ENCODE measurements around the gene CDK3. TPM values are rescaled to one million over a fixed set of nuclear protein-coding genes. Genes with fewer than 3 reads are reported as not detected.

CDK3 gene
- total and polyA plus RNA-seq, 2 donors (not counting 3 experiments of a cell fraction or from before 2014, with no cell fraction given): 8.5 to 8.7 TPM

- Histone ChIP-seq H3K27me3 (ENCODE audit: control insufficient read depth in 2 of 2, insufficient read depth in 2 of 2, low read length in 2 of 2) (no peaks in the 10 kb centered on the region), H3K36me3 (ENCODE audit: control insufficient read depth in 2 of 2, extremely low read depth in 1 of 2, insufficient read depth in 2 of 2, low read length in 2 of 2) (no peaks in the 10 kb centered on the region), H3K27ac (ENCODE audit: insufficient read depth, low read depth, low read length) (no peak within 1 kb of the TSS), H3K4me3 (replicated peaks in 1 of 3; ENCODE audit: insufficient read depth in 1 of 3, low read depth in 1 of 3, low read length in 3 of 3) (no peak within 1 kb of the TSS), H3K4me2 (ENCODE audit: insufficient read depth, low read length) (no peak within 1 kb of the TSS), H3K9me3 (replicated peaks; ENCODE audit: control insufficient read depth, insufficient read depth, low read length) (no peaks in the 10 kb centered on the region), H2AFZ (ENCODE audit: low read depth, low read length) (no peak within 1 kb of the TSS), H3K4me1 (ENCODE audit: control insufficient read depth, extremely low read depth, insufficient read depth, low read length) (peaks cover 9% of the 10 kb centered on the region), H3K9ac (replicated peaks; ENCODE audit: extremely low read depth, insufficient read depth, low read length) (no peak within 1 kb of the TSS), H3K79me2 (ENCODE audit: control insufficient read depth, insufficient read depth, low read length) (no peaks in the 10 kb centered on the region), H3K9me1 (replicated peaks; ENCODE audit: control insufficient read depth, extremely low read depth, insufficient read depth, low read length) (no peaks in the 10 kb centered on the region), H4K20me1 (replicated peaks; ENCODE audit: control insufficient read depth, extremely low read depth, insufficient read depth, low read length) (no peaks in the 10 kb centered on the region)
- FAIRE-seq (no peak), DNase-seq (ENCODE audit: low read depth, low spot score) (no peak)
- ChIA-PET POLR2A (no interaction called here), CTCF (interaction anchor here (3.6 kb wide), 1 partner anchor 13 kb away, joined by 31 read pairs; no protein-coding TSS in a partner anchor)
- dilution Hi-C loops (cut with MboI; ENCODE audit: extremely low pct_ligation_motif_present, low sequenced_read_pairs) (no loop called here), intact Hi-C loops (cut with micrococcal nuclease) (loop anchor here (5.0 kb wide), 1 partner anchor 45 kb away; the partner anchor contains the start of genes GALR2 and SRP68)
- BruUV-seq (replicated peaks): no TSS peak
- TF ChIP-seq, protein P1, sequence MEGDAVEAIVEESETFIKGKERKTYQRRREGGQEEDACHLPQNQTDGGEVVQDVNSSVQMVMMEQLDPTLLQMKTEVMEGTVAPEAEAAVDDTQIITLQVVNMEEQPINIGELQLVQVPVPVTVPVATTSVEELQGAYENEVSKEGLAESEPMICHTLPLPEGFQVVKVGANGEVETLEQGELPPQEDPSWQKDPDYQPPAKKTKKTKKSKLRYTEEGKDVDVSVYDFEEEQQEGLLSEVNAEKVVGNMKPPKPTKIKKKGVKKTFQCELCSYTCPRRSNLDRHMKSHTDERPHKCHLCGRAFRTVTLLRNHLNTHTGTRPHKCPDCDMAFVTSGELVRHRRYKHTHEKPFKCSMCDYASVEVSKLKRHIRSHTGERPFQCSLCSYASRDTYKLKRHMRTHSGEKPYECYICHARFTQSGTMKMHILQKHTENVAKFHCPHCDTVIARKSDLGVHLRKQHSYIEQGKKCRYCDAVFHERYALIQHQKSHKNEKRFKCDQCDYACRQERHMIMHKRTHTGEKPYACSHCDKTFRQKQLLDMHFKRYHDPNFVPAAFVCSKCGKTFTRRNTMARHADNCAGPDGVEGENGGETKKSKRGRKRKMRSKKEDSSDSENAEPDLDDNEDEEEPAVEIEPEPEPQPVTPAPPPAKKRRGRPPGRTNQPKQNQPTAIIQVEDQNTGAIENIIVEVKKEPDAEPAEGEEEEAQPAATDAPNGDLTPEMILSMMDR (IDR thresholded peaks at IDR 0.05; ENCODE audit: extremely low read depth in 1 of 2, insufficient read depth in 1 of 2, low read depth in 1 of 2, low read length in 2 of 2): no peak
- TF ChIP-seq MAX (IDR thresholded peaks at IDR 0.05; ENCODE audit: insufficient read depth, insufficient read length) (no peak), EZH2 (IDR thresholded peaks at IDR 0.05; ENCODE audit: borderline replicate concordance, low read depth, low read length, severe bottlenecking) (no peak), JUN (IDR thresholded peaks at IDR 0.05; ENCODE audit: borderline replicate concordance, insufficient read depth, insufficient read length, low read depth) (no peak), GATA2 (IDR thresholded peaks at IDR 0.05; ENCODE audit: insufficient read depth, insufficient read length, low read depth, low read length) (no peak), FOS (IDR thresholded peaks at IDR 0.05; ENCODE audit: borderline replicate concordance, insufficient read depth, low read length) (no peak), MYC (IDR thresholded peaks at IDR 0.05; ENCODE audit: low read depth, low read length) (no peak), POLR2AphosphoS5 (IDR thresholded peaks at IDR 0.05; ENCODE audit: insufficient read depth, low read depth, low read length) (no peak), POLR2A (IDR thresholded peaks at IDR 0.05; ENCODE audit: low read depth, low read length) (no peak)
These were observed 26.6 kb downstream of the CDK3 start, which contains the start of gene EVPL for GRCh38 chr17:76027159-76027839. Gene EVPL, minus strand, starts transcription at chr17:76027306. Its CDS starts 108 bp downstream, at chr17:76027198.
